Measurements from ENCODE around the gene RTP5.

Gene RTP5

GRCh38 chr2:241843321-241844065 is 26.0 kb upstream of the RTP5 start:
- no peak for DNase-seq (ENCODE audit: low read depth)

DNA sequence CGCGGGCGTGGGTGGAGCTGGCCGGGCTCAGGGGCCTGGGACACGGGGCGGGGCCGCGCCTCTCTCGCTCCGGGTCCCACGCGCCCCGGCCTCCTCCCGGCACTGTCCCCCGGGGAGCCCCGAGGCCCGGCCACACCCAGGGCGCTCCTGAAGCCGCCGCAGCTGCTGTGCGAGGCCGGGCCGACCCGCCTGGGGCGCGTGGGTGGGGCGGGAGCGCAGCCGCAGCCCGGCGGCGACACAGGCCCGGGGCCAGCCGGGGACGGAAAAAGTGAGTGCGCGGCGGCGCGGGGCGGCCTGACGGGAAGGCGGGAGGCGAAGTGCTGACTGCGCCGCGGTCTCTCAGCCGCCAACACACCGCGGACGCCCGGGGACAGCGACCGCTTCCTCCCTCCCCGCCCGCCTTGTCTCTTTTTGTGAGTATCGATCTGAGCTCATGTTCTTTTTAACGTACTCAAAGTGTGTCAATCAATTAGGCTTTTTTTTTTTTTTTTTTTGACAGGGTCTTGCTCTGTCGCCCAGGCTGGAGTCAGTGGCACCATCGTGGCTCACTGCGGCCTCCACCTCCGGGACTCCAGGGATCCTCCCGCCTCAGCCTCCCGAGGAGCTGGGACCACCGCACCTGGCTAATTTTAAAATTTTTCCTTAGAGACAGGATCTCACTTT is 25.3 kb upstream of the RTP5 start:
- DNase-seq (ENCODE audit: low read depth): no peak

GRCh38 chr2:241844831-241845578 is 24.5 kb upstream of the RTP5 start:
- no peak for DNase-seq (ENCODE audit: low read depth)

- DNase-seq (ENCODE audit: low read depth): no peak
Observed at GRCh38 chr2:241846406-241846805, 23.1 kb upstream of the RTP5 start.

DNA sequence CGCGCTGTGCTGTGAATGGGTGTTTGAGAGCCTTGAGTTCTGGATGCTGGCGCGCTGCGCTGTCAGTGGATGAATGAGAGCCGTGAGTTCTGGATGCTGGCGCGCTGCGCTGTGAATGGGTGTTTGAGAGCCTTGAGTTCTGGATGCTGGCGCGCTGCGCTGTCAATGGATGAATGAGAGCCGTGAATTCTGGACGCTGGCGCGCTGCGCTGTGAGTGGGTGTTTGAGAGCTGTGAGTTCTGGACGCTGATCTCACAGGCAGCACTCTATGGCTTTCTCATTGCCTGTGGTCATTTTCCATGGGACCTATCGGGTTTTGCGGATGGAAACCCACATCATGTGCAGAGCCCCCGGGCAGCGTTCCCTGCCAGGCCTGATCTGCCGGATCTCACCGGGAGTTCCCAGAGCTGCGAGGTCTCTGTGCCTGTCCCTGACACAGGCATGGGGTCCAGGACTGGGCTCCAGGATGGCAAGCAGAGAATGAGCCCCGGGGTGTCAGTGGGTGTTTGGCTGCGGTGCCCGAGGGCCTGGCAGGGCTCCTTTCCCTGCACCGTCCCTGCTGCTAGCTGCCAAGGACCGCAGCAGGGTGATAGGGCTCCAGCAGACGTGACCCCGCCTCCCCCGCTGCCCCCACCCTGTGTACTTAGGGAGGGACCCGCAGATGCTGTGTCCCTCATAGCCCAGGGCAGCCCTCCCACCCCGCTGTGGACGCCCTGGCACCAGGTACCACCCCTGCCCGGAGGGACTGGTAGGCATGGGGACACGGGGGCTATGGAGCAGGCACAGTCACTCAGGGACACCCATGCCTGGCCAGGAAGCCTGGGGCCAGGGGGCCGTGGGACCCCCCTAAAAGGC is 20.5 kb upstream of the RTP5 start:
- no peak for DNase-seq (ENCODE audit: low read depth)

DNA sequence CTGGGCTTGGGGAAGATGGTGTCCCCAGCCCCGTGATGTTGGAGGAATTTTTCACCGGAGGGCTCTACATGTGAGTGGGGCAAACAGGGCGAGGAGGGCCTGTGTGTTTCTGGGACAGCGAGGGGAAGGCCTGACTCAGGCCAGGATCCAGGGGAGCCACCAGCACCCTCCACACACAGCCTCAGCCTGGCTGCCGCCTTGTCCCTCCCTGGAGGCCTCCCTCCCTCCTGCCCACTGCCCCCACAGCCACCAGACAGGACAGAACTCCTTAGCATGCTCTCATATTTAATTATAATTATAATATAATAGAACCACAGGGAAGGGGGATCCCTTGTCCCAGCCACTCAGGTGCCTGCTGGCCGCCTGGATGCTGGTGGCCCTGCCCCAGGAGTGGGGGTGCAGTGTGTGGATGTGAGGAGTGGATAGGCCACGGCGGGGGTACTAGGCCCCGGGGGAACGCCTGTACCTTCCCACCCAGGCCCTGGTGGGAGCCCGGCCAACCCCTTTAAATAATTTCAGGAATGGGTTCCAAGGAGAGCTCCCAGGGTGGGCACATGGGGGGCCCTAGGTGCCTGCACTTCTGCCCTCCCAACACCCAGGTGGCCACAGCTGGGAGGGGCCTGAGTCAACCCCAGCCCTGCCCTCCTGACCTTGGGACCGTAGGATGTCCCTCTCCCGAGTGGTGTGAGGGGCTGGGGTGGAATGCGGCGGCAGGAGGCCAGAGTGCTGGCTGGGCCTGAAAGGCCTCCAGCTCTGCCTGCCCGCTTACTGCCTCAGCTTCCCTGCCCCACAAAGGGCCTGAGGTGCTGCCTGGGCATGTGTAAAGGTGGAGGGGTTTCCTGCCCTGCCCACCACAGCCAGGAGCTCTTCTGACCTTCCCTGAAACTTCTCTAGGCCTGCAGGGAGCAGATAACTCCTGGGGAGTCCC is 19.6 kb upstream of the RTP5 start:
- DNase-seq (ENCODE audit: low read depth): no peak

- no peak for DNase-seq (ENCODE audit: low read depth)
Observed at GRCh38 chr2:241850544-241851324, 18.8 kb upstream of the RTP5 start.

GRCh38 chr2:241851325-241852115 is 18.0 kb upstream of the RTP5 start:
- no peak for DNase-seq (ENCODE audit: low read depth)

DNA sequence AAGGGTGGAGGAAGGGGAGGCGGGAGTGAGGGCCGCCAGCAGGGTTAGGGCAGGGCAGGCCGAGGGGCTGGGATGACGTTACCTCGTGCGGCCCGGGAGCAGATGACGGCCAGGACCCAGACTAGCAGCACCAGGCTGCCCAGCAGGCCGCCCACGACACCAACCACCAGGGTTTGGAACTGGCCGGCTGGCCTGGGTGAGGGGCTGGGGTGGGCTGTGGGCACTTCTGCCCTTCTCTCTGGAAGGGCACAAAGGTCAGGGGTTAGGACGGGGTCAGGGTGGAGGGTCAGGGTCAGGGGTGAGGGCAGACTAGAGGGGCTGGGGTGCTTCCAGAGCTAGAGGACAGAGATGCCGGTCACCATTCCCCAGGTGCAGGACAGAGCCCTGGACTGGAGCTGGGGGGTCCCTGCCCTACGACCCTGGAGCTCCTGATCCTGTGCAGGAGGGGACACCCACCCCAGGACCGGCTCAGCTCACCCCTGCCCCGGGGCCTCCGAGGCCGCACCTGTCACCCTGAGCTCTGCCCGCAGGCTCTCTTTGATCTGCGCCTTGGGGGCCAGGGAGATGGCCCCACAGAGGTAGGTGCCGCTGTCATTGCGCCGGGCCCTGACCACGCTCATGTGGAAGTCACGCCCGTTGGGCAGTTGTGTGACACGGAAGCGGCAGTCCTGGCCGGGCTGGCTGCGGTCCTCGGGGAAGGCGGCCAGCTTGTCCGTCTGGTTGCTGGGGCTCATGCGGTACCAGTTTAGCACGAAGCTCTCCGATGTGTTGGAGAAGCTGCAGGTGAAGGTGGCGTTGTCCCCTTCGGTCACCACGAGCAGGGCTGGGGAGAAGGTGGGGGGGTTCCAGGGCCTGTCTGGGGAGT is 17.2 kb upstream of the RTP5 start:
- DNase-seq (ENCODE audit: low read depth): no peak

DNA sequence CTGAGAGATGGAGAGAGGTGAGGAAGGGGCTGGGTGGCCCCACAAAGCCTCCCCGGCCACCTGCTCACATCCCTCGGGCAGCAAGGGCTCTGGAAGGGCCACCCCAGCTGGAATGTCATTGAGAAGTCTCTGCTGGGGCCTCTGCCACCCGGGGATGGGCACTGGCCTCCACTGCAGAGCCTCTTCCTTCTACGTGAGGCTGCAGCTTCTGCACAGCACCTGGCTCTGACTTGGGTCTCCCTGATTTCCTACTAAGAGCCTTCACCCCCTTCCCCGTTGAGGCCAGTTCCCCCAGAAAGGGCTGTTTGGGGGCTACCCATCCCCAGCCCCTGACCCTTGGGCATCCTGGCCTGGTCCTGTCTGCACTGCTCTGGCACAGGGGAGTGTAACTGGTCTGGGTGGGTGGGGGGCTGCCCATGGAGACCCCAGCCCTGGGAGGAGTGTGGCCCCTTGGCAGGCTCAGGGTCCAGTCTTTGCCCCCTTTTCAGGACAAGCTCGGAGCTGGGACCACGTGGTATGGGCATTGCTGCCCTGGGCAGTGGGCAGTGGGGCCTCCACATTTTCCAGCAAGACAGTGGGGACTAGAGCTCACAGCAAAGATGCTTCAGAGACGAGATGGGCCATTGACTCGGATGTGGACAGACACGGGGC is 16.4 kb upstream of the RTP5 start:
- DNase-seq (ENCODE audit: low read depth): no peak

DNA sequence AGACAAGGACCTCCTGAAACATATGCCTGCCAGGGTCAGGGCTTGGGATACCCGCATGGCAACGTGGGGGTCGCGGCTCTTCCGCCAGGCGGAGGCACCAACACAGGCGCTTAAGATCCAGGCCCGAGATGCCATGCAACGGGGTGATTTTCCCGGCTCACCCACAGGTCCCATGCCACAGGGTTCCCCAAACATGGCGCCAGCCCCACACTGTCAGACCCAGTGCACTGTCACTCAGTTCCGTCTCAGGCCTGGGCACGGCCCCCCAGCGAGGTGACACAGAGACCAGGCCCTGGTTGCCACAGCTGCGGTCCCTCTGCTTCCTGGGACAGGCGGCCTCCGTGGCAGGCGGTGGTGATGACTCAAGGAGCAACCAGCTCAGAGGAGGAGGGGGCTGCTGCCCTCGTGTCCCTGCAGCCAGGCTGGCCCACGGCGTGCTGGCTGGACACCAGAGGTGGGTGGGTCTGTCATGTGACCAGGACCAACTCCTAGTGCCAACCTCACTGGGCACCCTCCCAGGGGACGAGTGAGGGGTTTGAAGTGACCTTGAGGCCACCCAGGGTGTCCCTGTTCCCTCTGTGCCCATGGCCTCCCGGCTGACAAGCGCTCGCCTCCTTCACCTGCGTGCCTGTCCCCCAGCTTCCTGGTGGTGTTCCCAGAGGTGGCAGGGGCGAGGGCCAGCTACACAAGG is 15.7 kb upstream of the RTP5 start:
- no peak for DNase-seq (ENCODE audit: low read depth)

DNA sequence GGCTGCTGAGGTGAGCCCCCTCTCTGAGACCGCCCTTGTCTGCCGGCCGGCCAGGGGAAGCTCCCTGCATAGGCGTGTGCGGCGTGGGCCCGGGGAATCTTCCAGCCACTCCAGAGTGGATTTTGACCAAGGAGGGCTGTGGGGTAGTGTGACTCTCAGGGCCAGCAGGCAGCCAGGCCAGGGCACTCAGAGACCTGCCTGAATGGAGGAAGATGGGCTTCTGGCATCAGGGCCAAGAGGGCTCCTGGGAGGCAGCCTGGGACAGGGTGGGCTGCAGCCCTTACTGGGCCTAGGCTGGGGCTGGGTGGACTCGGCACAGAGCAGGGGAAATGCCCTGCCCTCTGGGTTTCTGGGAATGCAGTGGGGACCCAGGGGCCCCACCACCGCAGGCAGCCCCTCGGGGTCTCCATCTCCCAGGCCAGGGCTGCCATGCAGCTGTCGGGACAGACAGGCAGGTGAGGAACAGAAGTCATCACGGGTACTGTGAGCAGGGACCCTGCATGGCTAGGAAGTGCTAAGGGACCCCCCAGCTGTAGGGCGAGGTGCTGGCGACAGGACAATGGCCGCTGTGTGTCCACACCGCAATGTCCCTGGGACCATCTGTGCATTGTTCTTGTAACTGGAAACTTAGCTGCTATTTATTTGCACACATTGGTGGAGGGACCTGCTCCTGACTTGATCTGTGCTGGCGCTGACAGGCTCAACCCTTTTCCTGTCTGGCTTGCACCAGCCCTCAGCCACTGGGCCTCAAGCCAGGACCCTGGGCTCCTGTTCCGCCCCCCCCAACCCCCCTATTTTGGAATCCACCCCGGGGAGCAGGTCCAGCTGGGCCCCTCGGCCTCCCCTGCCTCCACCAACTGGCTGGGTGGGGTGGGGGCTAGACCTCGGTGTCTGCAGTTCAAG is 14.9 kb upstream of the RTP5 start:
- no peak for DNase-seq (ENCODE audit: low read depth)

DNA sequence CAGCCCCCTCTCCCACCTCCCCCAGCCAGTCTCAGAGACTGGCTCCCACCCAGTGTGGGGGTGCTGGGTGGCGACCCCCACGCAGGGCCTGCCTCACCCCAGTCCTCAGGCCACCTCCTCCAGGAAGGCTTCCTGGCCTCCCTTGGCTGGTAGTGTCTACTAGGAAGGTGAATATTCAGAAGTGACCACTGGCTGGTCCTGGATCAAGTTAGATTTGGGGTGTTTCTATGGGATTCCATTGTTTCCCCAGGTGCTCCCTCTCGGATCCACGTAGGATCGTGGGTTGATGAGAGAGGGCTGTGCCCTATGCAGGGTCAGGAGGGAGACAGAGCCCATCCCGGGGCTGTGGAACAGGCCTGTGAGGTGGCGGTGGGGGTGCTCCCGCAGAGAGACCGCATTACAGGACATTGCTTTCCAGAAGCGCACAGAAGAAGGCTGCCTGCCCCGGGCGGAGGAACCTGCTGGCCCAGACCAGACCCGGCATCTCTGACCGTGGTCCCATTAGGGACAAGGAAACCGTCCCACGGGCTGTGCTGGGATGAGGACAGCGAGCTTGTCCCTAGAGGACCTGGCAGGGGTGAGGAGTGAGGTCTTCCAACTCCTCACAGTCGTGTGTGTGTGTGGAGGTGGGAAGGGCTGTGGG is 14.2 kb upstream of the RTP5 start:
- no peak for DNase-seq (ENCODE audit: low read depth)

GRCh38 chr2:241855888-241856422 is 13.6 kb upstream of the RTP5 start:
- no peak for DNase-seq (ENCODE audit: low read depth)

DNA sequence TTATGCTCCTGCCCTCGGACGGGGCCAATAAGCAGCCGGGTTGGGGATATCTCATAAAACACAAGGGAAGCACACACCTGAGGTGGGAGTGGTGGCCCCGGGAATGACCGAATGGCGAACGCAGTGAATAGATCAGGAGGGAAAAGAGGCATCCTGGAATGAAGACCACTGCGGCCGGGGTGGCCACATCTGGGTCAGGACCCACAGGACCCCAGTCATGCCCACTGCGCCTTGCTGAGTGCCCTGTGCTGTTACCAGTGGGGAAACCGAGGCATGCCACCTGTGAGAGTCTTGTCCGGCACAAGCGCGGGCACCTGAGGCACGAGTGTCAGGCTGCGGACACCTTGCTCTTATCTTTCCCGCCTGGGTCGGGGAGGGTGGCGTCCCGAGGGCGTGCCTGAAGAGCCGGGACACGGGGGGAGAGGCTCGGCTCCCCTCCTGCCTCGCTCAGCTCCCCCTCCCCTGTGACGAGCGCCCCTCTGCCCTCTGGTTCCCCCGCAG is 12.4 kb upstream of the RTP5 start:
- no peak for DNase-seq (ENCODE audit: low read depth)

Data from non-pigmented ciliary epithelial cell (primary cell).